MM.1S (cell line): ENCODE data around the gene RGS13.

Source experiments
- EZH2 ChIP-seq: fragments of 300-600 bp; sonication (generic); optimal IDR thresholded peaks from 2 replicates; pipeline ENCODE3; 2017; ENCODE audit warnings: low read depth, mild to moderate bottlenecking, antibody characterized with exemption, low read length, mixed read lengths
- TF ChIP-seq, protein P1 (sequence below): fragments of 300-600 bp; sonication (generic); IDR thresholded peaks from 2 replicates; pipeline ENCODE4 v1.5.1; 2016; ENCODE audit warnings: antibody characterized with exemption, low read length, mixed read lengths

DNA sequence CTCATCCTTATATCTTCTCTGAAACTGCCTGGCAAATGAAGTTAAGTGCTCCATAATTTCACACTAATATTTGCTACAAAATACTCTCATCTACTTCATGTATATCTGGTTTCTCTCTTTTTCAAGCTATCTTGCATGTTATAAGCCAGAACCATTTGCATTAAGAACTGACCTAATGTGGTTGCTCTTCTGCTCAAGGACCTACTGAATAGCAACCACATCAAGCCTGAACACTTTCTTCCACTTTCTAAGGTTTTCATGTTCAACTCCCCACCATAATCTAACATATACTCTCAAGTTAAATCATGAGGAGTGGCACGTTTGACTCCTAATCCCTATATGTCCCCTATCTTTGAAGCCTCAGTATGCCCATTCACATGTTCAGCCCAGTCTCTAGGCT is 33.2 kb upstream of the RGS13 start:
- TF ChIP-seq, protein P1, sequence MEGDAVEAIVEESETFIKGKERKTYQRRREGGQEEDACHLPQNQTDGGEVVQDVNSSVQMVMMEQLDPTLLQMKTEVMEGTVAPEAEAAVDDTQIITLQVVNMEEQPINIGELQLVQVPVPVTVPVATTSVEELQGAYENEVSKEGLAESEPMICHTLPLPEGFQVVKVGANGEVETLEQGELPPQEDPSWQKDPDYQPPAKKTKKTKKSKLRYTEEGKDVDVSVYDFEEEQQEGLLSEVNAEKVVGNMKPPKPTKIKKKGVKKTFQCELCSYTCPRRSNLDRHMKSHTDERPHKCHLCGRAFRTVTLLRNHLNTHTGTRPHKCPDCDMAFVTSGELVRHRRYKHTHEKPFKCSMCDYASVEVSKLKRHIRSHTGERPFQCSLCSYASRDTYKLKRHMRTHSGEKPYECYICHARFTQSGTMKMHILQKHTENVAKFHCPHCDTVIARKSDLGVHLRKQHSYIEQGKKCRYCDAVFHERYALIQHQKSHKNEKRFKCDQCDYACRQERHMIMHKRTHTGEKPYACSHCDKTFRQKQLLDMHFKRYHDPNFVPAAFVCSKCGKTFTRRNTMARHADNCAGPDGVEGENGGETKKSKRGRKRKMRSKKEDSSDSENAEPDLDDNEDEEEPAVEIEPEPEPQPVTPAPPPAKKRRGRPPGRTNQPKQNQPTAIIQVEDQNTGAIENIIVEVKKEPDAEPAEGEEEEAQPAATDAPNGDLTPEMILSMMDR = no peak
- TF ChIP-seq EZH2 = no peak
